Measurements from ENCODE around the gene GRIN2A.

The GRIN2A gene

GRCh38 chr16:10182222-10183053 lies at the start of gene GRIN2A:
GRIN2A (minus strand) TSS chr16:10182428; CDS start chr16:10180411, 2,017 bp downstream.
- no peak for DNase-seq (ENCODE audit: low read depth in 2 of 2)

DNA sequence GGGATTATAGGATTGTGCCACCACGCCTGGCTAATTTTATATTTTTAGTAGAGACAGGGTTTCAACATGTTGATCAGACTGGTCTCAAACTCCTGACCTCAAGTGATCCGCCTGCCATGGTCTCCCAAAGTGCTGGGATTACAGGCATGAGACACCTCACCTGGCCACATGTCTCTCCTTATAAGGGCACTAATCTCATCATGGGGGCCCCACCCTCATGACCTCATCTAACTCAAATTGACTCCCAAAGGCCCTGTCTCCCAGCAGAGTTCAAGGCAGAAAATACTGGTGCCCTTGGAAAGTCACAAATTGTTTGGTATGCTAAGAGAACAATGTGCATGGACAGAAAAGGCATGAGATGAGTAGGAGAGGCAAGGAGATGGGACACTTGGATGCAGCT lies 49.3 kb upstream of the GRIN2A start:
- no peak for DNase-seq (ENCODE audit: low read depth in 2 of 2)

- no peak for DNase-seq (ENCODE audit: low read depth in 2 of 2)
Observed at GRCh38 chr16:10228779-10229178, 46.6 kb upstream of the GRIN2A start.

DNA sequence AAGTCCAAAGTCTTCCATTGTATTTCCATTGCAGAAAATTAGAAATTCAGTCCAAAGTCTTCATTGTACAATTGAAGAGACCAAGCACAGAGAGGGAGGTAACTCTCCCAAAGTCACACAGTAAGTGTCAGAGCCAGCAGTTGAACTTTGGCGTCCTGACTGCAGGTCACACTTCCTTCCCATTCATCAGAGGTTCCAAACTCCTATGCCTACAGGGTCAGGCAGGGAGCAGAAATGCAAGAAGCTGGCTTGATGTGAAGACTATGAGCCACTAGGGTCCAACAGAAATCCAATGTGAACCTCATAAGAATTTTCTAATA lies 44.7 kb upstream of the GRIN2A start:
- DNase-seq (ENCODE audit: low read depth in 2 of 2): no peak

GRCh38 chr16:10226141-10226986 lies 44.1 kb upstream of the GRIN2A start:
- no peak for DNase-seq (ENCODE audit: low read depth in 2 of 2)

- no peak for DNase-seq (ENCODE audit: low read depth in 2 of 2)
Observed at GRCh38 chr16:10225653-10226052, 43.4 kb upstream of the GRIN2A start.

GRCh38 chr16:10224850-10225249 lies 42.6 kb upstream of the GRIN2A start:
- no peak for DNase-seq (ENCODE audit: low read depth in 2 of 2)

- DNase-seq (ENCODE audit: low read depth in 2 of 2): no peak
Observed at GRCh38 chr16:10220942-10221341, 38.7 kb upstream of the GRIN2A start.

DNA sequence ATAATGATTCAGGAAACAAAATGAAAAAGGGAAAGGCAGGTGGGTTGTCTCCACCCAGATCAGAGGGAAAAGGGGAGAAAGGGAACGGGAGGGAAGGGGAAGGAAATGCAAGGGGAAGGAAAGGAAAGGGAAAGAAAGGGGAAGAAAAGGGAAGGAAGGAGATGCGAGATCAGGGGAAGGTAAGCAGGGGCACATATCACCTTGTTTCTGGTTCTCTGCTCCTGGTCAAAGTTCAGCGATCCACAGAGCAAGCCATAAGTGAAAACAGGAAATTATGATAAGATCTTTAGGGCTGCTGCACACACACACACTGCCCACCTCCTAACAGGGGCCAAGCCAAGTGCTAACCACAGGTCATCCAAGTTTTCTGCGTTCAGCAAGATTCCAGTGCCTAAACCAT lies 37.5 kb upstream of the GRIN2A start:
- DNase-seq (ENCODE audit: low read depth in 2 of 2): no peak

DNA sequence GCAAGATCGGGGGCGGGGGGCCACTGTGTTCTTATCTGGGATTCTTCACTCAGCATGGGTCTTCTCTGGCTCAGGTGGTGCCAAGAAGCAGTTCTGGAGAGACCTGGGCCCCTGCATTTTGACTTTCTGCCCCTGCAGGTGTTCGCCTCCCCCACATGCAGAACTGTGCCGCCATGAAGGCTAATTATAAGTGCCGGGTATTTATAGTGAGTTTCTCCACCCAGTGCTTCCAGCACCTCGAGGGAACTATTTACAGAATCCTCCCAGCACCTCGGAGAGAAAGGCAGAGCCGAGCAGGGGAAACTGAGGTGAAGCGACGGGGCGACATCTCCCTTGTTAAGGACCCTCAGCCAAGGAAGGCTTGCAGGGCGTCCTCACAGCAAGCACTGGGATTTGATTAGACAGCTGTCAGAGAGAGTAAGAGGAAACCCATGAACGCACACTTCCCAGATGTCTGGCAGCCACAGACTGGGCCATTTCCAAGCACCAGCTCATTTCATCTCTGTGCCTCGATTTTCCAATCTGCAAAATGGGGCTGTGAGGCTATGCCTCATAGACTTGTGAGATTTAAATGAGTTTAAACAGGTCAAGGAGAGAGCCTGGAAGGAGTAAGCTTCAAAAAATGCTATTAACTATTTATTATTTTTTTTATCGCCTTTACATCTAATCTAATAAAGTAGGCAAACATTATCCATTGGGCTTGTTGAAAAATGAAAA lies 36.4 kb upstream of the GRIN2A start:
- no peak for DNase-seq (ENCODE audit: low read depth in 2 of 2)

DNA sequence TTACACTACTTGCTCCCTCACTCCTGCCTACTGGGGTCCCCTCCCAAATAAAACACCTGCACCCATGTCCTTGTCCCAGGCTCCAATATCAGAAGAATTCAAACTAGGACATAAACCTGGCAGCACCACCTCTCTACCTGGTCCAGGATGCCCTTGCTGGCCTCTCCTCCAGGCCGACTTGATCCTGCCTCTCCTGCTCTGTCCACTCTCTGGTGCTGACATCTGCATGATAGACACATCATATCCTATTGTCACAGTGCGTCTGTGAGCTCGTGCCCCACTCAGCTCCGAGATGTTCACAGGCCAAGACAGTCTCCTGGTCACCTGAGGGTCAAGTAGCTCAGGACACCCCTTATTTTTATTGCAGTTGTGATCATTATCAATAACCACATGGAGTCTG lies 31.5 kb upstream of the GRIN2A start:
- no peak for DNase-seq (ENCODE audit: low read depth in 2 of 2)

- DNase-seq (ENCODE audit: low read depth in 2 of 2): no peak
Observed at GRCh38 chr16:10210944-10211343, 28.7 kb upstream of the GRIN2A start.

DNA sequence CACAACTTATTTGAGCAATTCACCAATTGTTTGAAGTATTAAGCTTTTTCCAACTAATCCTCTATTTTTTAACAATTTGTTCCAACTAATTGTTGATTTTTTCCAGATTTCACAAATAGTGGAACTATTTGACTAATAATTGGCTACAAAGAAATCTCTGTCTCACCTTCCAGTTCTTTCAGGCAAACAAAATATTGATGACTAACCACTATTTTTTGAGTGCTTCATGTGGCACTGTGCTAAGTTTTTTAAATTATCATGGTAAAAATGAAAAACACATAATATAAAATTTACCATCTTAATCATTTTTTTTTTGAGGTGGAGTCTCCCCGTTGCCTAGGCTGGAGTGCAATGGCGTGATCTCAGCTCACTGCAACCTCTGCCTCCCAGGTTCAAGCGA lies 24.6 kb upstream of the GRIN2A start:
- DNase-seq (ENCODE audit: low read depth in 2 of 2): no peak

DNA sequence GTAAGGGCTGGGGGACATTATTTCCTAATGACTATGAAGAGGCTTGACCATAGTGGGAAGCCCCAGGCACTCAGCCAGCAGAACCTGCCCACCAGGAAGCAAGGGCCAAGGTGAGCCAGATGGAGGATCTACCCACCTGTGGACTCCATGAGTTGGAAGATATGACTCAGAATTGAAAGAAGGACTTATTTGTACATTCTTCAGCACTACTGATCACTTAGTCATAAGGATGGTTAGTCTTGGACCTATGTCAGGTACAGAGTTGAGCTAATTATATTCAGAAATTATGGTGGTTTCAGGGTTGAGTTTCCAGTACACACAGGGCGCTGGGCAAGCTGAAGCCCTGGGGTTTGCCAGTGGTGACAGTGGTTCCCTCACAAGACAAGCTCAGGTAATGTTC lies 24.0 kb upstream of the GRIN2A start:
- no peak for DNase-seq (ENCODE audit: low read depth in 2 of 2)

DNA sequence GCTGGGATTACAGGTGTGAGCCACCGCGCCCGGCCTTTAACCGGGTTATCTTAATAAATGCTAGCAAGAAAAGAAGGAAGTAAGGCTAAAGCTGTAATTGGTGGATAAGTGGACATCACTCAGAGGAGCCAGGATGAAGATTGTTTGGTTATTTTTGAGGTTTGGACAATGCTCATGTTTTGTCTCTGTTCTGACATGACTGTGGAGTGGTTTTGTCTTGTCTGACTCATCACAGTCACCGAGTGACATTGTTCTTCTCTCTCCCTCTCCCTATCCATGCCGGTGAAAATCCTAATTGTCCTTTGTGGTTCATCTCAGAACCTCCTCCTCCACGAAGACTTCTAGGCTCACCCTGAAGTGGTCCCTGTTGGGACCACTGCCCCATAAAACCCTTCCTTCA lies 23.5 kb upstream of the GRIN2A start:
- no peak for DNase-seq (ENCODE audit: low read depth in 2 of 2)

DNA sequence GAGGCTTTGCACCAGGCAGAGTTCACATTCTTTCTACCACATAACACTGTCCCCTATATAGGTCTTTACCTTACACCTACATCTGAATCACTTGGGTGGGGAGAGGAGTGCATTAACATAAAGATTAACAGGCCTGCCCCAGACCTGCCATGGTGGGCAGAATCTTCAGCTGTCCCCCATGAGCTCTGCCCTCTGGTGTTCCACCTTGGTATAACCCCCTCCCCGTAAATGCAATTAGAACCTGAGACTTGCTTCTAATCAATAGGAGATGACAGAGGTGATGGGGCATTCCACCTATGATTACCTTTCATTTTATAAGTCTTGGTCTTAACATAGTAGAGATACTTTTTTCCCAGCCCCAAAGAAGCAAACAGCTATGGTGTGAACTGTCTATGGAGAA lies 20.4 kb upstream of the GRIN2A start:
- DNase-seq (ENCODE audit: low read depth in 2 of 2): no peak

DNA sequence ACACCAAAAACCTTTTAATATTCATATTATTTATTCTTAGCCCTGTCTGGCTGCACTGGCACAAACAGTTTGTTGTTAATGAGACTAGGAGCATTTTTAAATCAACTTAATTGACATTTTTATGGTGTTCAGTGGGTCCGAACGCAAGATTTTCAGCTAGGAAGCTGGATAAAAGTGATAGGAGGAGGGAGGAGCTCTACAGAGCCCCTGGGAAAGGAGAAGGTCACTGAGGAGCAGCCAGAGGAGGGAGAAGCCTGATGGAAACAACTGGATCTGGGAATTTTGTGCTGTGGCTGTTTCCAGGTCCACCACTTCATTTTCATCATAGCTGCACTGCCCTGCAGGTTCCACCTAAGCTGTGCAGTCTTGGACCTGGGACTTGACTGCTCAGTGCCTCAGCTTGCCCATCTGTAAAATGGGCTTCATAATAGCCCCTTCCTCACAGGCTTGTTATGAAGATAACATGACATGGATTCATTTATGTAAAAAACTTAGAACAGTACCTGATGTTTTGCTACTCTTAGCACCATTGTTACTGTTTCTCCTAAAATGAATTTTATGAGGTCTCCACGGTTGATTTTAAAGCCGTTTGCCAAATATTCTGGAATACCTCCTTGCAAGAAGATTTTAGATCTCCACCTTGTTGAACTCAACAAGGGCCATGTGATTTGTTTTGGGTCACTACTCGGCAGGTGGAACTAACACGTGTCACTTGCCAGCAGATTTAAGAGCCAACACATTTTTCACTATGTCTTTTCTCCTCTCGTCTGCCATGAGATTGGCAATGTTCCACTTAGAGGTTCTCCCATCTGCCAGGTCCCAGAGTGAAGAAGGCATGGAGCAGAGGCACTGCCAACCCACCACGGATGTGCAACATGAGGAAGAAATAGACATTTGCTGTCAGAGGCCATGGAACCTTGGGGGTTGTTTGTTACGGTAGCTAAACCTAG lies 18.7 kb upstream of the GRIN2A start:
- no peak for DNase-seq (ENCODE audit: low read depth in 2 of 2)

GRCh38 chr16:10196999-10197398 lies 14.8 kb upstream of the GRIN2A start:
- no peak for DNase-seq (ENCODE audit: low read depth in 2 of 2)

GRCh38 chr16:10191096-10191495 lies 8.9 kb upstream of the GRIN2A start:
- DNase-seq (ENCODE audit: low read depth in 2 of 2): no peak

DNA sequence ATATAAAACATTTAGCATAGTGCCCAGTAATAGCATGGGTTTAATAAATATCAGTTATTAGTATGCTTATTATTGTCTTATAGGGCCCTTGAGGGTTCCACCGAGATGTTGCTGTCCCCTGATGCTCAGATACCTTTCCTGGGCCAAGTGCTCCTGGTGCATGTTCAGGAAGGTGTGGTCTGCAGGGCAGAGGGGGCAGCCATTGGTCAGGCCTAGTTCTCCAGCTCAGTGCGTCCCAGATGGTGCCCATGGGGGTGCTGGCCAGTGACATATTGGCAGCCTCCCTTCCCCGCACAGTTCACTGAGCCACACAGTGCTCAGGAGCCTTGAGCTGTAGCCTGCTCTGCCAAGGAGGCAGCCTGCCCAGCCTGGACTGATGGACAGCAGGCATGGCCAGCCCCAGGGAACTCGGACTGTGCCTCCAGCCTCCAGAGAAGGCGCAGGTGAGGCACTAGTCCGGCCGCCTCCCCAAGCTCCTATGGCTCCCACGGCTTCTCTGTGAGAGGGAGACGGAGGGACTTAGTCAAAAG lies 7.7 kb upstream of the GRIN2A start:
- DNase-seq (ENCODE audit: low read depth in 2 of 2): no peak

- no peak for DNase-seq (ENCODE audit: low read depth in 2 of 2)
Observed at GRCh38 chr16:10188236-10188635, 6.0 kb upstream of the GRIN2A start.

Measured in stimulated activated CD4-positive, alpha-beta T cell treated with anti-CD3 and anti-CD28 coated beads, Interleukin-15, amount 100 ng/mL, for 48 hours (primary cell).